ENCODE measurements around the gene PDIA3.
A peak's percentile ranks its signal among the peaks of the same experiment; 100 is the strongest.
"Not testable (repeated sequence)": the region's sequence is repeated elsewhere in the genome, so short reads cannot be mapped to it uniquely, and the experiment has no call there.

The PDIA3 gene

GRCh38 chr15:43795997-43796396 lies 49.8 kb downstream of the PDIA3 start:
- no peak overlapping the region for H3K4me3 ChIP-seq (ENCODE audit: low read length)
- H3K4me1 ChIP-seq (ENCODE audit: control insufficient read depth, insufficient read depth, low read length) = peaks cover 17% of the 10 kb centered on the region; the same call in 1 of the 2 replicates
- H3K9me3 ChIP-seq (ENCODE audit: control insufficient read depth, insufficient read depth, low read length) = no peaks in the 10 kb centered on the region
- no peak for DNase-seq (ENCODE audit: low read depth, low spot score)
- H3K27me3 ChIP-seq (ENCODE audit: control insufficient read depth, insufficient read depth, low read length) = no peaks in the 10 kb centered on the region
- H3K27ac ChIP-seq (ENCODE audit: low read length) = no peak overlapping the region
- H3K36me3 ChIP-seq (ENCODE audit: control insufficient read depth, insufficient read depth, low read length) = peaks cover 23% of the 10 kb centered on the region

DNA sequence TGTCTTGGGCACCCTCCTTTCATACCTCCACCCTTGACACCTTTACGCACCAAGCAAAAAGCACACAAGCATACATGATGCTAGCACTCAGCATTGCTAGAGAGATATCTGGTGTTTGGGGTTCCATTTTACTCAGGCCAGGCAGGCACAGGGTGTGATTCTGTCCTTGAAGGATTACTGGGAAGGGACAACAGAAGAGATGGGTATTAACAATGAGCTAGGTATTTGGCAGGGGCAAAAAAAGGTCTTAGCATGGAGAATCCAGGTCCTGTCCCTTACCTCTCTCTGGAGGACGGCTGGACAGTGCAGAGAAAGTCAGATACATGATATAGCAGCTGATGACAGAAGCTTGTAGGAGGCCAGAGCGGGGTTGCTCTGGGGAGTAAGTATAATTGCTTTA lies 50.3 kb downstream of the PDIA3 start:
- DNase-seq (ENCODE audit: low read depth, low spot score) = no peak
- Histone ChIP-seq H3K4me3 (ENCODE audit: low read length) (no peak overlapping the region), H3K27me3 (ENCODE audit: control insufficient read depth, insufficient read depth, low read length) (no peaks in the 10 kb centered on the region), H3K27ac (ENCODE audit: low read length) (no peak overlapping the region), H3K36me3 (ENCODE audit: control insufficient read depth, insufficient read depth, low read length) (peaks cover 23% of the 10 kb centered on the region), H3K9me3 (ENCODE audit: control insufficient read depth, insufficient read depth, low read length) (no peaks in the 10 kb centered on the region), H3K4me1 (ENCODE audit: control insufficient read depth, insufficient read depth, low read length) (peaks cover 17% of the 10 kb centered on the region; the same call in 1 of the 2 replicates)
- no CpG with 5 or more reads among the region's 3 CpGs for WGBS (ENCODE audit: insufficient coverage, insufficient read length)

DNA sequence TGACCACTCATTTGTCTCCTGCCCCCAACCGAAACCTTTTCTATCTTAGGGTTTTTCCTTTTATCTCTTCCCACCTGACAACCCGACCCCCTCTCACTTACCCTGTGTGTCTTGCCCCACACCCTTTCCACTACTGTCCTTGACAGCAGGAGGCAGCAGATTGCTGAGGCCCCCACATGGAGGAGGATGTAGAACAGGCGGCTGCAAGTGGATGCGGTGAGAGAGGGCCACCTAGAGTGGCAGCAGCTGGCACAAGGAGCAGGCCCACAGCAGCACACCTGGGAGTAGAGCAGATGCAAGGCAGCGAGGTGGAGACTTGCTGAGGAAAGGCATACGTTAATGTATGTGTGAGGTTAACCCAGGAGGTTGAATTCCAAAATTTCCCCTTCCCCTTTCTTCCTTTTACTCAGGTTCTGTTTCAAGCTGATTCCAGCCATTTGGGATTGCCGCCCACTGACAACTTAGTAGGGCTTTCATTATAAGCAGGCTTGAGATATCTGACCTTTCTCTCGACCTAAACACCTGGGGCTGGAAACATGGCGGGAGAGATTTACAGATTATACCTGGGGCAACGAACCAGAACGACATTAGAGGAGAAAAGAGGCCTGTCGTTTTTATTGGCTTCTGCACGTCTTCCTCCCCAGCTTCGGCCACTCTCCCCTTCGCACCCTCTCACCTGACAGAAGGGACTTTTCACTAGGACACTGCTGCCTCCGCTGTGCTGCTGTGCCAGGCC lies 53.1 kb downstream of the PDIA3 start:
- Histone ChIP-seq H3K36me3 (ENCODE audit: control insufficient read depth, insufficient read depth, low read length) (peaks cover 17% of the 10 kb centered on the region; the same call in 1 of the 2 replicates), H3K4me3 (ENCODE audit: low read length) (no peak overlapping the region), H3K27ac (ENCODE audit: low read length) (no peak overlapping the region), H3K9me3 (ENCODE audit: control insufficient read depth, insufficient read depth, low read length) (no peaks in the 10 kb centered on the region), H3K4me1 (ENCODE audit: control insufficient read depth, insufficient read depth, low read length) (peaks cover 13% of the 10 kb centered on the region; the same call in 1 of the 2 replicates), H3K27me3 (ENCODE audit: control insufficient read depth, insufficient read depth, low read length) (no peaks in the 10 kb centered on the region)
- no peak for DNase-seq (ENCODE audit: low read depth, low spot score)
- WGBS (ENCODE audit: insufficient coverage, insufficient read length) = no CpG with 5 or more reads among the region's 16 CpGs

DNA sequence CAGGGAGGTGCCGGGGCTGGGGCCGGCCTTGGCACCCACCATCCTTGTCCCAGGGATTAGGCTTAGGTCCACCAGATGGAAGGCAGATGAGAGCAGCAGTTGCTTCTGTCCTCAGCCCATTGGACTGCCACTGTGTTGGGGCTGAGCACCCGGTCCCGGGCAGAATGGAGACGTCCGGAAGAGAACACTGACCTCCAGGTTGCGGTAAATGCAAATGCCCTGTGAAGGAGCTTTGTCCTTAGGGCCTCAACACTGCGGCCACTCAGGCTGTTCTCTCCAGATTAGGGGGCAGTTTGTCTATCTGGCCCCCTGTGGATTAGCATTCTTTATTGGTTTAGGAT lies 53.7 kb downstream of the PDIA3 start, which contains the start of gene SERINC4:
Gene SERINC4 (minus strand): TSS at position 276 of the 341 bp plus-strand sequence. CDS start 234 bp downstream, at position 42.
- no peak within 1 kb of the TSS for H3K27ac ChIP-seq (ENCODE audit: low read length)
- WGBS (ENCODE audit: insufficient coverage, insufficient read length) = no CpG with 5 or more reads among the region's 8 CpGs
- no peaks in the 10 kb centered on the region for H3K27me3 ChIP-seq (ENCODE audit: control insufficient read depth, insufficient read depth, low read length)
- H3K4me1 ChIP-seq (ENCODE audit: control insufficient read depth, insufficient read depth, low read length) = peaks cover 10% of the 10 kb centered on the region; the same call in 1 of the 2 replicates
- peak within 1 kb of the TSS; percentile 56 for H3K4me3 ChIP-seq (ENCODE audit: low read length)
- DNase-seq (ENCODE audit: low read depth, low spot score) = no peak
- H3K36me3 ChIP-seq (ENCODE audit: control insufficient read depth, insufficient read depth, low read length) = peaks cover 17% of the 10 kb centered on the region; the same call in 1 of the 2 replicates
- no peaks in the 10 kb centered on the region for H3K9me3 ChIP-seq (ENCODE audit: control insufficient read depth, insufficient read depth, low read length)

DNA sequence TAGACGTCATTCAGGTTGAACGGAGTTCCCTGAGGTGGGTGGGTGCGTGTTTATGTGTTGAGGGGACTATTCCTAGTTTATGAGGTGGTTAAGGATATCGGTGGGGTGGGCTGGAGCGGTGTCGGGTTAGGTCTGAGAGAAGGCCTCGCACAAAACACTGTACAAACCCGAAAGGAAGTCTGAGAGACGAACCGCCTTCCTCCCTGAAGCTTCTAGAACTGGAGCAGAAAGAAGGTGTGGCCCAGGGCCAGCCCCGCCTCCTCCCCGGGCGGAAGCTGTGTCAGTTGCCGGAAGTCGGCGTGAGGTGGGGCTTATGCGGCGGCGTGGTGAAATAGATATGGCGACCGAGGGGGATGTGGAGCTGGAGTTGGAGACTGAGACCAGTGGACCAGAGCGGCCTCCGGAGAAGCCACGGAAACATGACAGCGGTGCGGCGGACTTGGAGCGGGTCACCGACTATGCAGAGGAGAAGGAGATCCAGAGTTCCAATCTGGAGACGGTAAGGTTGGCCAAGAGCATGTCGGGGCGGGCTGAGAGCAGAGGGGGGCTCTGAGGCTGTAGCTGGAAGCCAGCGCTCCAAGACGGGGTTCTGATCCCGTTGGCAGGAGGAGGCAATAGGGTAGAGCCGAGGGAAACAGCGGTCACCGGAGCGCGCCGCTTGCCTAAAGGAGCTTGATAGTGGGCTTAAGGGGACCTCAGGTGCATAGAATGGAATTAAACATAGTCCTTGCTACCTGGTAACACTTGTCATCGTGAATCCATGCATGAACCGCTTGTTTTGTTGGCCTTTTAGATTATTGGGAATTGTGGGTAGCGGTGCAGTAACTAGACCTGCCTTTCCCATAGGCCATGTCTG lies 54.3 kb downstream of the PDIA3 start, which contains the start of gene HYPK:
Gene HYPK (plus strand): TSS at position 314 of the 856 bp plus-strand sequence. CDS start 24 bp downstream, at position 338.
- H3K4me1 ChIP-seq (ENCODE audit: control insufficient read depth, insufficient read depth, low read length) = peaks cover 6% of the 10 kb centered on the region; the same call in 1 of the 2 replicates
- H3K36me3 ChIP-seq (ENCODE audit: control insufficient read depth, insufficient read depth, low read length) = peaks cover 15% of the 10 kb centered on the region; the same call in 1 of the 2 replicates
- H3K4me3 ChIP-seq (ENCODE audit: low read length) = peak within 1 kb of the TSS; percentile 56
- no peak for DNase-seq (ENCODE audit: low read depth, low spot score)
- H3K27me3 ChIP-seq (ENCODE audit: control insufficient read depth, insufficient read depth, low read length) = no peaks in the 10 kb centered on the region
- H3K9me3 ChIP-seq (ENCODE audit: control insufficient read depth, insufficient read depth, low read length) = no peaks in the 10 kb centered on the region
- no peak within 1 kb of the TSS for H3K27ac ChIP-seq (ENCODE audit: low read length)
- WGBS (ENCODE audit: insufficient coverage, insufficient read length) = no CpG with 5 or more reads among the region's 44 CpGs

- H3K4me1 ChIP-seq (ENCODE audit: control insufficient read depth, insufficient read depth, low read length); DNase-seq (ENCODE audit: low read depth, low spot score); H3K27me3 ChIP-seq (ENCODE audit: control insufficient read depth, insufficient read depth, low read length); H3K27ac ChIP-seq (ENCODE audit: low read length); H3K4me3 ChIP-seq (ENCODE audit: low read length); H3K9me3 ChIP-seq (ENCODE audit: control insufficient read depth, insufficient read depth, low read length): not testable (repeated sequence)
- H3K36me3 ChIP-seq (ENCODE audit: control insufficient read depth, insufficient read depth, low read length) = peaks cover 17% of the 10 kb centered on the region; the same call in 1 of the 2 replicates
- no CpG with 5 or more reads among the region's 7 CpGs for WGBS (ENCODE audit: insufficient coverage, insufficient read length)
Measured at GRCh38 chr15:43802676-43803075, 56.4 kb downstream of the PDIA3 start.

GRCh38 chr15:43808435-43808950 lies 62.3 kb downstream of the PDIA3 start:
- H3K27ac ChIP-seq (ENCODE audit: low read length) = no peak overlapping the region
- no peak for DNase-seq (ENCODE audit: low read depth, low spot score)
- H3K4me1 ChIP-seq (ENCODE audit: control insufficient read depth, insufficient read depth, low read length) = no peaks in the 10 kb centered on the region
- no peaks in the 10 kb centered on the region for H3K9me3 ChIP-seq (ENCODE audit: control insufficient read depth, insufficient read depth, low read length)
- peaks cover 34% of the 10 kb centered on the region for H3K36me3 ChIP-seq (ENCODE audit: control insufficient read depth, insufficient read depth, low read length)
- H3K4me3 ChIP-seq (ENCODE audit: low read length) = no peak overlapping the region
- H3K27me3 ChIP-seq (ENCODE audit: control insufficient read depth, insufficient read depth, low read length) = no peaks in the 10 kb centered on the region
- WGBS (ENCODE audit: insufficient coverage, insufficient read length) = no CpG with 5 or more reads among the region's 5 CpGs

GRCh38 chr15:43808960-43809678 lies 62.9 kb downstream of the PDIA3 start:
- Histone ChIP-seq H3K4me1 (ENCODE audit: control insufficient read depth, insufficient read depth, low read length) (no peaks in the 10 kb centered on the region), H3K27me3 (ENCODE audit: control insufficient read depth, insufficient read depth, low read length) (no peaks in the 10 kb centered on the region), H3K36me3 (ENCODE audit: control insufficient read depth, insufficient read depth, low read length) (peaks cover 36% of the 10 kb centered on the region), H3K27ac (ENCODE audit: low read length) (no peak overlapping the region), H3K4me3 (ENCODE audit: low read length) (no peak overlapping the region), H3K9me3 (ENCODE audit: control insufficient read depth, insufficient read depth, low read length) (no peaks in the 10 kb centered on the region)
- no CpG with 5 or more reads among the region's 6 CpGs for WGBS (ENCODE audit: insufficient coverage, insufficient read length)
- no peak for DNase-seq (ENCODE audit: low read depth, low spot score)

- not testable (repeated sequence) for H3K9me3 ChIP-seq (ENCODE audit: control insufficient read depth, insufficient read depth, low read length); H3K4me3 ChIP-seq (ENCODE audit: low read length); DNase-seq (ENCODE audit: low read depth, low spot score); H3K4me1 ChIP-seq (ENCODE audit: control insufficient read depth, insufficient read depth, low read length); H3K27ac ChIP-seq (ENCODE audit: low read length); H3K27me3 ChIP-seq (ENCODE audit: control insufficient read depth, insufficient read depth, low read length)
- peaks cover 16% of the 10 kb centered on the region; the same call in 1 of the 2 replicates for H3K36me3 ChIP-seq (ENCODE audit: control insufficient read depth, insufficient read depth, low read length)
- no CpG with 5 or more reads among the region's 5 CpGs for WGBS (ENCODE audit: insufficient coverage, insufficient read length)
Measured at GRCh38 chr15:43815064-43815463, 68.8 kb downstream of the PDIA3 start.

DNA sequence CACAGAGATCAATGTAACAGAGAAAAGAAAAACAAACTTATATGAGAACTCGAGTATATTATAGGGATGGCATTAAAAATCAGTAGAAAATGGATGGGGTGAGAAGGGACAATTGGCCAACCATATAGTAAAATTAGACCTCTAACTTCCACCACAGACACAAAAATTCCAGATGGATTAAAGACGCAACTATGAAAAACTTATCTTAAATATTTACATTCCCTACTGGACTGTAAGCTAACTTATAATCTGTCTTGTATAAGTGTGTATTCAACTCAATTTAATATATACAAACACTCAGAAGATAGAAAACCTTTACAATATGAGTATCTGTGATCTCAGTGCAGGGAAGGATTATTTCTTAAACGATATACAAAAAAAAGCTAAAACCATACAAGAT lies 75.3 kb downstream of the PDIA3 start:
- no peaks in the 10 kb centered on the region for H3K27me3 ChIP-seq (ENCODE audit: control insufficient read depth, insufficient read depth, low read length)
- H3K4me1 ChIP-seq (ENCODE audit: control insufficient read depth, insufficient read depth, low read length) = no peaks in the 10 kb centered on the region
- H3K27ac ChIP-seq (ENCODE audit: low read length) = no peak overlapping the region
- H3K4me3 ChIP-seq (ENCODE audit: low read length) = no peak overlapping the region
- DNase-seq (ENCODE audit: low read depth, low spot score) = no peak
- H3K36me3 ChIP-seq (ENCODE audit: control insufficient read depth, insufficient read depth, low read length) = no peaks in the 10 kb centered on the region
- H3K9me3 ChIP-seq (ENCODE audit: control insufficient read depth, insufficient read depth, low read length) = no peaks in the 10 kb centered on the region
- WGBS (ENCODE audit: insufficient coverage, insufficient read length) = no CpG with 5 or more reads among the region's 3 CpGs

All from iPS DF 6.9 (cell line).